Activated CD8-positive, alpha-beta memory T cell treated with anti-CD3 and anti-CD28 coated beads, Interleukin-2, amount 50 U/mL, for 1 hour (primary cell): ENCODE data around the gene TTC7B.

Experiments
- DNase-seq: peaks from one replicate; pipeline ENCODE4 v3.0.0-alpha.2; 2020; ENCODE audit errors: extremely low read depth

Gene TTC7B

GRCh38 chr14:90511252-90511651 is 305.0 kb downstream of the TTC7B start:
- no peak for DNase-seq

- DNase-seq: no peak
These were observed 306.1 kb downstream of the TTC7B start for GRCh38 chr14:90510159-90510558.

GRCh38 chr14:90509403-90509802 is 306.8 kb downstream of the TTC7B start:
- DNase-seq: no peak

GRCh38 chr14:90508536-90509254 is 307.5 kb downstream of the TTC7B start:
- DNase-seq: no peak

GRCh38 chr14:90508036-90508435 is 308.2 kb downstream of the TTC7B start:
- no peak for DNase-seq

- no peak for DNase-seq
These were observed 308.8 kb downstream of the TTC7B start for GRCh38 chr14:90507428-90507827.

GRCh38 chr14:90506748-90507147 is 309.5 kb downstream of the TTC7B start:
- DNase-seq: no peak

- DNase-seq: no peak
These were observed 310.7 kb downstream of the TTC7B start for GRCh38 chr14:90505531-90505930.

GRCh38 chr14:90504643-90505042 is 311.6 kb downstream of the TTC7B start:
- DNase-seq: no peak

- DNase-seq: no peak
These were observed 312.6 kb downstream of the TTC7B start for GRCh38 chr14:90503582-90503981.

GRCh38 chr14:90502760-90503159 is 313.5 kb downstream of the TTC7B start:
- no peak for DNase-seq

GRCh38 chr14:90500665-90501370 is 315.4 kb downstream of the TTC7B start:
- no peak for DNase-seq

- no peak for DNase-seq
These were observed 316.1 kb downstream of the TTC7B start for GRCh38 chr14:90499908-90500664.

GRCh38 chr14:90499121-90499520 is 317.1 kb downstream of the TTC7B start:
- no peak for DNase-seq

GRCh38 chr14:90498198-90498597 is 318.0 kb downstream of the TTC7B start:
- DNase-seq: no peak

GRCh38 chr14:90496379-90496778 is 319.9 kb downstream of the TTC7B start:
- DNase-seq: no peak

GRCh38 chr14:90495357-90496276 is 320.6 kb downstream of the TTC7B start:
- no peak for DNase-seq

GRCh38 chr14:90491911-90492531 is 324.2 kb downstream of the TTC7B start:
- DNase-seq: no peak

- DNase-seq: no peak
These were observed 324.9 kb downstream of the TTC7B start for GRCh38 chr14:90491221-90491885.

- no peak for DNase-seq
These were observed 325.5 kb downstream of the TTC7B start for GRCh38 chr14:90490720-90491050.
